Endothelial cell of umbilical vein (primary cell): ENCODE data around the gene GNAO1. TPM values are rescaled to one million over a fixed set of nuclear protein-coding genes. Genes with fewer than 3 reads are reported as not detected.

Experiments
- BruUV-seq: library from RNA; stranded (reverse); fragments of 400-500 nt; replicated peaks from 2 replicates; lab custom pipeline; 2021; lab: Mats Ljungman, UMichigan
- CTCF ChIA-PET: fragments of 300-600, 350-600 bp; sonication (Branson Sonifier 250); formaldehyde crosslinking; loops from one replicate; lab custom pipeline; 2021; ENCODE audit warnings: antibody characterized with exemption, inconsistent platforms; lab: Charles Lee
- POLR2A ChIA-PET: fragments of 300-600, 350-600 bp; sonication (Branson Sonifier 250); formaldehyde crosslinking; loops from one replicate; lab custom pipeline; 2021; ENCODE audit warnings: antibody characterized with exemption, inconsistent platforms; lab: Charles Lee
- DNase-seq: peaks from one replicate; pipeline ENCODE4 v3.0.0-alpha.2; 2011; ENCODE audit warnings: low read depth, low spot score
- FAIRE-seq: peaks from 2 replicates; lab custom pipeline; 2011; peaks lifted over from hg19 to GRCh38; lab: Jason Lieb, UNC
- H2AFZ ChIP-seq: 2 replicates; pipeline ENCODE4 v1.6.0; 2012; ENCODE audit warnings: low read depth, low read length, control low read depth, inconsistent platforms
- H3K27ac ChIP-seq: 2 replicates; pipeline ENCODE4 v1.5.1; 2011; ENCODE audit warnings: low read depth, mild to moderate bottlenecking, control low read depth, low read length, moderate library complexity; ENCODE audit not compliant: insufficient read depth
- H3K27me3 ChIP-seq, 2 experiments: 2 replicates each; pipeline versions ENCODE4 v1.6.0 to v1.6.1; 2011; ENCODE audit warnings: low read length in 2 of 2, mixed read lengths in 1 of 2; ENCODE audit not compliant: control insufficient read depth in 2 of 2, insufficient read depth in 2 of 2
- H3K36me3 ChIP-seq, 2 experiments: 2 replicates in 1 of 2; 3 replicates in 1 of 2; pipeline ENCODE4 v1.5.1; 2011; ENCODE audit warnings: low read length in 2 of 2, mild to moderate bottlenecking in 1 of 2, moderate library complexity in 1 of 2; ENCODE audit not compliant: control insufficient read depth in 2 of 2, insufficient read depth in 2 of 2; ENCODE audit errors: extremely low read depth in 1 of 2
- H3K4me1 ChIP-seq: 3 replicates; pipeline ENCODE4 v1.5.1; 2011; ENCODE audit warnings: mild to moderate bottlenecking, low read length; ENCODE audit not compliant: control insufficient read depth, insufficient read depth; ENCODE audit errors: extremely low read depth
- H3K4me2 ChIP-seq: 2 replicates; pipeline ENCODE4 v1.6.1; 2011; ENCODE audit warnings: low read length, control low read depth, mixed read lengths; ENCODE audit not compliant: insufficient read depth
- H3K4me3 ChIP-seq, 3 experiments: fragments of 200-600 bp in 1 of 3; sonication (generic), shearing (Covaris generic) in 1 of 3; replicated peaks in 1 of 3; 2 replicates each; pipeline ENCODE4 v1.5.1; 2011 to 2016; ENCODE audit warnings: control low read depth in 3 of 3, low read length in 3 of 3, mild to moderate bottlenecking in 2 of 3, inconsistent platforms in 1 of 3, low read depth in 1 of 3, moderate library complexity in 1 of 3; ENCODE audit not compliant: insufficient read depth in 1 of 3
- H3K79me2 ChIP-seq: 2 replicates; pipeline ENCODE4 v1.6.0; 2012; ENCODE audit warnings: low read length, inconsistent platforms; ENCODE audit not compliant: control insufficient read depth, insufficient read depth
- H3K9ac ChIP-seq: replicated peaks from 2 replicates; pipeline ENCODE3; 2011; ENCODE audit warnings: low read length, control low read depth; ENCODE audit not compliant: insufficient read depth; ENCODE audit errors: extremely low read depth
- H3K9me1 ChIP-seq: replicated peaks from 3 replicates; pipeline ENCODE4 v1.6.0; 2011; ENCODE audit warnings: mild to moderate bottlenecking, low read length; ENCODE audit not compliant: control insufficient read depth, insufficient read depth; ENCODE audit errors: extremely low read depth
- H3K9me3 ChIP-seq: replicated peaks from 2 replicates; pipeline ENCODE4 v1.5.1; 2012; ENCODE audit warnings: low read length, inconsistent platforms; ENCODE audit not compliant: control insufficient read depth, insufficient read depth
- H4K20me1 ChIP-seq: replicated peaks from 2 replicates; pipeline ENCODE3; 2011; ENCODE audit warnings: mild to moderate bottlenecking, low read length; ENCODE audit not compliant: control insufficient read depth, insufficient read depth; ENCODE audit errors: extremely low read depth
- EZH2 ChIP-seq: IDR thresholded peaks from 2 replicates; pipeline ENCODE4 v1.6.1; 2012; ENCODE audit warnings: borderline replicate concordance, low read depth, mild to moderate bottlenecking, moderate library complexity, low read length, inconsistent platforms; ENCODE audit not compliant: severe bottlenecking
- FOS ChIP-seq: IDR thresholded peaks from 2 replicates; pipeline ENCODE4 v1.6.1; 2011; ENCODE audit warnings: mild to moderate bottlenecking, low read length, moderate library complexity, borderline replicate concordance; ENCODE audit not compliant: insufficient read depth
- JUN ChIP-seq: IDR thresholded peaks from 2 replicates; pipeline ENCODE4 v1.6.1; 2011; ENCODE audit warnings: borderline replicate concordance, low read depth; ENCODE audit not compliant: insufficient read length, insufficient read depth
- POLR2A ChIP-seq: IDR thresholded peaks from 2 replicates; pipeline ENCODE4 v1.6.1; 2012; ENCODE audit warnings: low read depth, mild to moderate bottlenecking, control low read depth, low read length
- POLR2AphosphoS5 ChIP-seq: IDR thresholded peaks from 2 replicates; pipeline ENCODE4 v1.6.1; 2012; ENCODE audit warnings: low read depth, mild to moderate bottlenecking, control low read depth, low read length, moderate library complexity; ENCODE audit not compliant: insufficient read depth
- dilution Hi-C: fragments of 300-500 bp; cut with MboI; formaldehyde crosslinking; loops from one replicate; pipeline ENCODE4 v1.15.0; 2019; ENCODE audit warnings: low sequenced_read_pairs; ENCODE audit not compliant: extremely low pct_ligation_motif_present
- intact Hi-C: fragments of 100-400 bp; cut with micrococcal nuclease; formaldehyde crosslinking; loops from one replicate; pipeline ENCODE4 v1.10.0; 2022
- polyA plus RNA-seq, 4 experiments: library from polyadenylated mRNA; depleted of rRNA in 3 of 4; stranded (reverse) in 3 of 4; unstranded in 1 of 4; fragments of >200 nt; gene quantifications; 2 replicates each; pipeline versions ENCODE4 v1.2.1 to v1.2.3, GENCODE V29; 2011 to 2012; ENCODE audit warnings: missing spikeins in 1 of 4
- total RNA-seq: library from RNA; stranded (reverse); gene quantifications from 2 replicates; pipeline ENCODE4 v1.2.3, GENCODE V29; 2021
- TF ChIP-seq, protein P1 (sequence below), 2 donors: IDR thresholded peaks; 1 replicate in 1 of 2; 2 replicates in 1 of 2; pipeline ENCODE4 v1.5.1; 2011; ENCODE audit warnings: low read length in 2 of 2, mild to moderate bottlenecking in 2 of 2, moderate library complexity in 2 of 2, control low read depth in 1 of 2, inconsistent platforms in 1 of 2, low read depth in 1 of 2; ENCODE audit not compliant: insufficient read depth in 1 of 2; ENCODE audit errors: extremely low read depth in 1 of 2
- TF ChIP-seq, protein P2 (sequence below): IDR thresholded peaks from 2 replicates; pipeline ENCODE4 v1.6.1; 2011; ENCODE audit not compliant: insufficient read depth, insufficient read length

The GNAO1 gene
- total and polyA plus RNA-seq, 2 donors (not counting 3 experiments of a cell fraction or from before 2014, with no cell fraction given), result not detected

DNA sequence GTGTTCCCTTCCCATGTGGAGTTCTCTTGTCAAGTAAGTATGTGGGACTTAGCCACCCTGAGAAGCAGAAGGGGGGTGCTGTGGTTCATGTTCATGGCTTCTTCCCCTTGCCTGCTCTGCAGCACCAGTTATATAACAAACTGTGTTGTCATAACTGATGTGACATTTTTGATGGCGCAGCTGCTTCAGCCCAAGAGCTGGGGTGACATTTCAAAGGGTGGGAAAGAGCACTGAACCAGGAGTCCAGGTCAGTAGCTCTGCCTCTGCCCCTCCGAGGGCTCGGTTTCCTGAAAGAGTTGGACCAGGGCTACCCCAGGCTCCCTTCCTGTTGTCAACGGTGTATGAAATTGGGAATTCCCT, 7.4 kb downstream of the GNAO1 start:
- H3K36me3 ChIP-seq, result no peaks in the 10 kb centered on the region
- no peaks in the 10 kb centered on the region for H3K4me1 ChIP-seq
- H3K27me3 ChIP-seq, result peaks cover 18 to 20% of the 10 kb centered on the region in 2 experiments
- ChIA-PET CTCF (no interaction called here), POLR2A (no interaction called here)
- no peak overlapping the region for H3K9ac ChIP-seq
- DNase-seq, result no peak
- intact Hi-C loops (loop anchor here (10.0 kb wide), 1 partner anchor 116 kb away; no protein-coding TSS in a partner anchor), dilution Hi-C loops (no loop called here)
- H3K4me3 ChIP-seq, result no peak overlapping the region
- H3K79me2 ChIP-seq, result no peaks in the 10 kb centered on the region
- no peak overlapping the region for H3K27ac ChIP-seq
- no peak overlapping the region for H2AFZ ChIP-seq
- no peaks in the 10 kb centered on the region for H3K9me3 ChIP-seq
- H4K20me1 ChIP-seq, result no peaks in the 10 kb centered on the region
- FAIRE-seq, result no peak
- no TSS peak for BruUV-seq
- no peaks in the 10 kb centered on the region for H3K9me1 ChIP-seq
- no peak overlapping the region for H3K4me2 ChIP-seq
- TF ChIP-seq EZH2 (no peak), JUN (no peak), POLR2AphosphoS5 (no peak)
- TF ChIP-seq, protein P1, sequence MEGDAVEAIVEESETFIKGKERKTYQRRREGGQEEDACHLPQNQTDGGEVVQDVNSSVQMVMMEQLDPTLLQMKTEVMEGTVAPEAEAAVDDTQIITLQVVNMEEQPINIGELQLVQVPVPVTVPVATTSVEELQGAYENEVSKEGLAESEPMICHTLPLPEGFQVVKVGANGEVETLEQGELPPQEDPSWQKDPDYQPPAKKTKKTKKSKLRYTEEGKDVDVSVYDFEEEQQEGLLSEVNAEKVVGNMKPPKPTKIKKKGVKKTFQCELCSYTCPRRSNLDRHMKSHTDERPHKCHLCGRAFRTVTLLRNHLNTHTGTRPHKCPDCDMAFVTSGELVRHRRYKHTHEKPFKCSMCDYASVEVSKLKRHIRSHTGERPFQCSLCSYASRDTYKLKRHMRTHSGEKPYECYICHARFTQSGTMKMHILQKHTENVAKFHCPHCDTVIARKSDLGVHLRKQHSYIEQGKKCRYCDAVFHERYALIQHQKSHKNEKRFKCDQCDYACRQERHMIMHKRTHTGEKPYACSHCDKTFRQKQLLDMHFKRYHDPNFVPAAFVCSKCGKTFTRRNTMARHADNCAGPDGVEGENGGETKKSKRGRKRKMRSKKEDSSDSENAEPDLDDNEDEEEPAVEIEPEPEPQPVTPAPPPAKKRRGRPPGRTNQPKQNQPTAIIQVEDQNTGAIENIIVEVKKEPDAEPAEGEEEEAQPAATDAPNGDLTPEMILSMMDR (IDR thresholded peaks at IDR 0.05; ENCODE audit: extremely low read depth in 1 of 2, insufficient read depth in 1 of 2, low read depth in 1 of 2, low read length in 2 of 2), result no peak

DNA sequence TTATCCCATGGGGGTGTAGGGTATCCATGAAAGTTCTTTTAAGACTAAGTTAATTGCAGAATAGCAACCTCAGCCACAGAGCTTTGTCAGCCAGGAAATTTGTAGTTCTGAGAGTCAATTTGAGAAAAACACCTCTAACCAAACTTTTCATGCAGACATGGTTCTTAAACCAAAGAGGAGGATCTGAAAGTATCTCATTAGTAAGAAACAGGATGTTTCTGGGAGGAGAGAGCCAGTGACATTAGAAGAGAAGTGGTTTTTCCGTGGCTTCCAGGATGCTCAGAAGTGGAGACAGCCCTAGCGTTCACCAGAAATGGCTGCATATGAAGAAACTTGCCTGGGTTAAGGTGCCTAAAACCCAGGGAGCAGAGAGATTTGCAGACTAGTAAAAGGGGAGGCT, 7.9 kb downstream of the GNAO1 start:
- no peak overlapping the region for H3K27ac ChIP-seq
- FAIRE-seq (no peak), DNase-seq (no peak)
- no peaks in the 10 kb centered on the region for H3K79me2 ChIP-seq
- H3K9me3 ChIP-seq, result no peaks in the 10 kb centered on the region
- no peaks in the 10 kb centered on the region for H3K9me1 ChIP-seq
- ChIA-PET POLR2A (no interaction called here), CTCF (no interaction called here)
- dilution Hi-C loops, result no loop called here
- BruUV-seq, result no TSS peak
- no peak overlapping the region for H2AFZ ChIP-seq
- H3K9ac ChIP-seq, result no peak overlapping the region
- no peaks in the 10 kb centered on the region for H3K36me3 ChIP-seq
- TF ChIP-seq FOS (no peak), EZH2 (no peak), POLR2A (no peak), JUN (no peak)
- TF ChIP-seq, protein P2, sequence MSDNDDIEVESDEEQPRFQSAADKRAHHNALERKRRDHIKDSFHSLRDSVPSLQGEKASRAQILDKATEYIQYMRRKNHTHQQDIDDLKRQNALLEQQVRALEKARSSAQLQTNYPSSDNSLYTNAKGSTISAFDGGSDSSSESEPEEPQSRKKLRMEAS, result no peak
- TF ChIP-seq, protein P1 (IDR thresholded peaks at IDR 0.05; ENCODE audit: extremely low read depth in 1 of 2, insufficient read depth in 1 of 2, low read depth in 1 of 2, low read length in 2 of 2), result no peak
- no peaks in the 10 kb centered on the region for H4K20me1 ChIP-seq
- no peak overlapping the region for H3K4me2 ChIP-seq
- peaks cover 14 to 15% of the 10 kb centered on the region in 2 experiments for H3K27me3 ChIP-seq
- no peak overlapping the region for H3K4me3 ChIP-seq
- H3K4me1 ChIP-seq, result no peaks in the 10 kb centered on the region
- intact Hi-C loops, result loop anchor here (10.0 kb wide), 1 partner anchor 116 kb away; no protein-coding TSS in a partner anchor
